ENCODE measurements around the gene NLRP14. TPM values are rescaled to one million over a fixed set of nuclear protein-coding genes. Genes with fewer than 3 reads are reported as not detected.

The NLRP14 gene
- total and polyA plus RNA-seq, 2 experiments from 2014 or later = not detected

- H3K9me3 ChIP-seq (ENCODE audit: low read depth) = no peaks in the 10 kb centered on the region
- H3K79me2 ChIP-seq (ENCODE audit: insufficient read depth) = no peaks in the 10 kb centered on the region
- H2AFZ ChIP-seq = no peak overlapping the region
- H4K20me1 ChIP-seq (ENCODE audit: insufficient read depth) = no peaks in the 10 kb centered on the region
- in situ Hi-C loops (cut with MboI) = no loop called here
- no peaks in the 10 kb centered on the region for H3K27me3 ChIP-seq (replicated peaks; ENCODE audit: insufficient read depth)
- H3F3A ChIP-seq (ENCODE audit: insufficient read depth) = no peaks in the 10 kb centered on the region
- H3K9ac ChIP-seq = no peak overlapping the region
- 45% methylated on average over 11 of the region's 11 CpGs for WGBS, 2 experiments (ENCODE audit: low coverage in 1 of 2, low lambda C conversion rate in 2 of 2, missing lambda C conversion rate in 2 of 2)
- no peak overlapping the region for H3K4me2 ChIP-seq (ENCODE audit: unreplicated experiment)
- TF ChIP-seq EZH2 (IDR thresholded peaks at IDR 0.05; ENCODE audit: insufficient read depth, poor library complexity, severe bottlenecking) (no peak), EZH2phosphoT487 (IDR thresholded peaks at IDR 0.05; ENCODE audit: insufficient read depth, low read depth) (no peak)
- no peak overlapping the region for H3K4me3 ChIP-seq
- H3K27ac ChIP-seq = no peak overlapping the region
- H3K36me3 ChIP-seq (ENCODE audit: low read depth) = no peaks in the 10 kb centered on the region
- no peaks in the 10 kb centered on the region for H3K4me1 ChIP-seq (ENCODE audit: insufficient read depth)
- DNase-seq = no peak
- no peaks in the 10 kb centered on the region for H3K9me2 ChIP-seq (ENCODE audit: insufficient read depth)
These were observed 11.2 kb downstream of the NLRP14 start for GRCh38 chr11:7031471-7031871.

- WGBS, 2 experiments (ENCODE audit: low coverage in 1 of 2, low lambda C conversion rate in 2 of 2, missing lambda C conversion rate in 2 of 2) = 0% methylated on average over 1 of the region's 1 CpG
These were observed 12.4 kb downstream of the NLRP14 start for GRCh38 chr11:7032692-7033091.

GRCh38 chr11:7034019-7034418 lies 13.7 kb downstream of the NLRP14 start:
- in situ Hi-C loops (cut with MboI) = no loop called here
- H3K79me2 ChIP-seq (ENCODE audit: insufficient read depth) = no peaks in the 10 kb centered on the region
- H3K36me3 ChIP-seq (ENCODE audit: low read depth) = no peaks in the 10 kb centered on the region
- H3K9me3 ChIP-seq (ENCODE audit: low read depth) = no peaks in the 10 kb centered on the region
- no peaks in the 10 kb centered on the region for H3K9me2 ChIP-seq (ENCODE audit: insufficient read depth)
- DNase-seq = no peak
- TF ChIP-seq EZH2 (IDR thresholded peaks at IDR 0.05; ENCODE audit: insufficient read depth, poor library complexity, severe bottlenecking) = no peak
- TF ChIP-seq EZH2phosphoT487 (IDR thresholded peaks at IDR 0.05; ENCODE audit: insufficient read depth, low read depth) = no peak
- H3K27ac ChIP-seq = no peak overlapping the region
- H3K4me2 ChIP-seq (ENCODE audit: unreplicated experiment) = no peak overlapping the region
- 64 to 76% methylated on average over 6 of the region's 6 CpGs for WGBS, 2 experiments (ENCODE audit: low coverage in 1 of 2, low lambda C conversion rate in 2 of 2, missing lambda C conversion rate in 2 of 2)
- H3F3A ChIP-seq (ENCODE audit: insufficient read depth) = no peaks in the 10 kb centered on the region
- H2AFZ ChIP-seq = no peak overlapping the region
- no peaks in the 10 kb centered on the region for H4K20me1 ChIP-seq (ENCODE audit: insufficient read depth)
- no peak overlapping the region for H3K9ac ChIP-seq
- H3K27me3 ChIP-seq (replicated peaks; ENCODE audit: insufficient read depth) = no peaks in the 10 kb centered on the region
- no peak overlapping the region for H3K4me3 ChIP-seq
- H3K4me1 ChIP-seq (ENCODE audit: insufficient read depth) = no peaks in the 10 kb centered on the region

More at GRCh38 chr11:7032692-7033091, 12.4 kb downstream of the NLRP14 start:
- TF ChIP-seq EZH2 (IDR thresholded peaks at IDR 0.05; ENCODE audit: insufficient read depth, poor library complexity, severe bottlenecking) = no peak
- TF ChIP-seq EZH2phosphoT487 (IDR thresholded peaks at IDR 0.05; ENCODE audit: insufficient read depth, low read depth) = no peak
- H3K9me3 ChIP-seq (ENCODE audit: low read depth) = no peaks in the 10 kb centered on the region
- no peaks in the 10 kb centered on the region for H4K20me1 ChIP-seq (ENCODE audit: insufficient read depth)
- H3K79me2 ChIP-seq (ENCODE audit: insufficient read depth) = no peaks in the 10 kb centered on the region
- H3F3A ChIP-seq (ENCODE audit: insufficient read depth) = no peaks in the 10 kb centered on the region
- no peaks in the 10 kb centered on the region for H3K36me3 ChIP-seq (ENCODE audit: low read depth)
- in situ Hi-C loops (cut with MboI) = no loop called here
- no peaks in the 10 kb centered on the region for H3K9me2 ChIP-seq (ENCODE audit: insufficient read depth)
- H3K27ac ChIP-seq = no peak overlapping the region
- H3K4me2 ChIP-seq (ENCODE audit: unreplicated experiment) = no peak overlapping the region
- no peak overlapping the region for H3K9ac ChIP-seq
- no peak overlapping the region for H2AFZ ChIP-seq
- H3K4me3 ChIP-seq = no peak overlapping the region
- no peaks in the 10 kb centered on the region for H3K27me3 ChIP-seq (replicated peaks; ENCODE audit: insufficient read depth)
- no peak for DNase-seq
- H3K4me1 ChIP-seq (ENCODE audit: insufficient read depth) = no peaks in the 10 kb centered on the region

- WGBS, 2 experiments (ENCODE audit: low coverage in 1 of 2, low lambda C conversion rate in 2 of 2, missing lambda C conversion rate in 2 of 2) = 3 to 4% methylated on average over 3 of the region's 3 CpGs
- H3K36me3 ChIP-seq (ENCODE audit: low read depth) = no peaks in the 10 kb centered on the region
- no peaks in the 10 kb centered on the region for H3K79me2 ChIP-seq (ENCODE audit: insufficient read depth)
- H4K20me1 ChIP-seq (ENCODE audit: insufficient read depth) = no peaks in the 10 kb centered on the region
- DNase-seq = peak; percentile 81
- H3K4me2 ChIP-seq (ENCODE audit: unreplicated experiment) = peak overlapping the region; percentile 38
- no peak overlapping the region for H3K27ac ChIP-seq
- in situ Hi-C loops (cut with MboI) = no loop called here
- no peaks in the 10 kb centered on the region for H3K27me3 ChIP-seq (replicated peaks; ENCODE audit: insufficient read depth)
- H3K9me2 ChIP-seq (ENCODE audit: insufficient read depth) = no peaks in the 10 kb centered on the region
- no peak overlapping the region for H3K4me3 ChIP-seq
- H3K4me1 ChIP-seq (ENCODE audit: insufficient read depth) = peaks cover 10% of the 10 kb centered on the region
- no peak overlapping the region for H2AFZ ChIP-seq
- no peak overlapping the region for H3K9ac ChIP-seq
- 0 out of 2 replicates have a peak, but pooled peaks cover 11% of the 10 kb centered on the region for H3F3A ChIP-seq (ENCODE audit: insufficient read depth)
- no peaks in the 10 kb centered on the region for H3K9me3 ChIP-seq (ENCODE audit: low read depth)
- TF ChIP-seq EZH2 (IDR thresholded peaks at IDR 0.05; ENCODE audit: insufficient read depth, poor library complexity, severe bottlenecking) = no peak
- TF ChIP-seq EZH2phosphoT487 (IDR thresholded peaks at IDR 0.05; ENCODE audit: insufficient read depth, low read depth) = no peak
These were observed 26.3 kb downstream of the NLRP14 start for GRCh38 chr11:7046474-7047175.
